ENCODE measurements around the gene DPYSL5. TPM values are rescaled to one million over a fixed set of nuclear protein-coding genes. Genes with fewer than 3 reads are reported as not detected.

Gene DPYSL5
- total RNA-seq, 1 donor from 2014 or later, result 0.63 TPM

- no peak overlapping the region for H3K4me3 ChIP-seq (ENCODE audit: low read depth, low read length)
- no peak for TF ChIP-seq CTCF (conservative IDR thresholded peaks at IDR 0.05; ENCODE audit: low read depth, low read length)
- no peak for DNase-seq (ENCODE audit: low read depth)
Measured at GRCh38 chr2:26971911-26972786, 124.2 kb downstream of the DPYSL5 start.

DNA sequence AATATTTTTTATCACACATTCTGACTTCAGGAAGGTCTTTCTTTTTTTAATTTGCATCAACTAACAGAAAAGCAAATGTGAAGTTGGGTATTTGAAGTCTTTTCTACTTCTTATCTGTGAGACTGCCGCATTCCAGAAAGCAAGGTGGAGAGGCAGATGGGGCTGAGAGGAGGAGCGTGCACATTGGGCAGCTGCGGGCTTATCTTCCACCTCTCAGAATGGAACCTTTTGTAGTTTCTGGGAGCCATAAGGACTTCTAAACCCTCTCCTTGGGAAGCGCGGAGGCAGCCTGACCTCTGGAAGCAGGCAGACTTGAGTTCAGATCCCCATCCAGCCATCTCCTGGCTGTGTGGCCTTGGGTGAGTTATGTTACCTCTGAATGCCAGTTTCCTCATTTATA lies 126.4 kb downstream of the DPYSL5 start:
- no peak for TF ChIP-seq CTCF (conservative IDR thresholded peaks at IDR 0.05; ENCODE audit: low read depth, low read length)
- no peak for DNase-seq (ENCODE audit: low read depth)
- H3K4me3 ChIP-seq (ENCODE audit: low read depth, low read length), result no peak overlapping the region

- no peak overlapping the region for H3K4me3 ChIP-seq (ENCODE audit: low read depth, low read length)
- no peak for TF ChIP-seq CTCF (conservative IDR thresholded peaks at IDR 0.05; ENCODE audit: low read depth, low read length)
- DNase-seq (ENCODE audit: low read depth), result no peak
Measured at GRCh38 chr2:26975102-26975501, 127.2 kb downstream of the DPYSL5 start.

- DNase-seq (ENCODE audit: low read depth), result no peak
- H3K4me3 ChIP-seq (ENCODE audit: low read depth, low read length), result no peak overlapping the region
- TF ChIP-seq CTCF (conservative IDR thresholded peaks at IDR 0.05; ENCODE audit: low read depth, low read length), result no peak
Measured at GRCh38 chr2:26975656-26976055, 127.7 kb downstream of the DPYSL5 start.

GRCh38 chr2:26976237-26976636 lies 128.3 kb downstream of the DPYSL5 start:
- no peak for TF ChIP-seq CTCF (conservative IDR thresholded peaks at IDR 0.05; ENCODE audit: low read depth, low read length)
- H3K4me3 ChIP-seq (ENCODE audit: low read depth, low read length), result no peak overlapping the region
- no peak for DNase-seq (ENCODE audit: low read depth)

GRCh38 chr2:26977012-26977411 lies 129.1 kb downstream of the DPYSL5 start:
- H3K4me3 ChIP-seq (ENCODE audit: low read depth, low read length), result no peak overlapping the region
- DNase-seq (ENCODE audit: low read depth), result no peak
- no peak for TF ChIP-seq CTCF (conservative IDR thresholded peaks at IDR 0.05; ENCODE audit: low read depth, low read length)
